Eye (tissue), 1 donor: ENCODE data around the gene SPTBN1.

ENCODE experiments used
- DNase-seq: peaks from one replicate; pipeline ENCODE4 v3.0.0-alpha.2; 2015

Gene SPTBN1

DNA sequence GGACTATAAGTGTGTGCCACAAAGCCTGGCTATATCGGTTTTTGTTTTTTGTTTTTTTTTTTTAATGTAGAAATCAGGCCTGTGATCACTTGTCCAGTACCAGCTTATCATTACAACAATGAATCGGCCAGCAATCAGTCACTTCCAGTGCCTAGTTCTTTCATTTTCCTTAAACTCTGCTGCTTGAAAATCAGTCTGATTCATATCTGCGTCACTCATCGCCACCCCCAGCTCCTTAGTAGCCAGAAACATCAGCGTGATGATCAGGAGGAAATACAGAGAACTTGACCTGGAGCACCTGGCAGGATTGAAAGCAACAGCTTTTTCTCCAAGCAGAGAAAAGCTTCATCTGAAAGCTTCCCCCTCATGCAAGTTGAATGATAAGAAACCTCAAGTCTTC is 75.4 kb downstream of the SPTBN1 start:
- no peak for DNase-seq

DNA sequence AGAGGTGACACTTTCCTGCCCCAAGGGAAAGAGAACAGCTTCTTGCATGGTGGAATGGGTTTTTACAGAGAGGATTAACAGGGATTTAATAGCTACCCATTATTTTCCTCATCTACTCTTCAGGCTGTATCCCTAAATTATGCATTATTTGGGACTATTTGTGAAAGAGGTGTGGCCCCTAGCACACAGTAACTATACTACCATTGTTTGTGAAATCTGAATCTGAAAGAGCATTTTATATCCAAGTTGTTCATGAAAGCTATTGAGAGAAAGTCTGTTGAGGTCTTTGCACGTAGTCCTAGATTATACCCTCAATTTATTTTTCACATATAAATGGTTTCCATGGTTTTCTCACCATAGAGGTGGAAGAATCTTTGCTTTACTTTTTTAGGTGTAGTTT is 78.1 kb downstream of the SPTBN1 start:
- DNase-seq, result no peak

DNA sequence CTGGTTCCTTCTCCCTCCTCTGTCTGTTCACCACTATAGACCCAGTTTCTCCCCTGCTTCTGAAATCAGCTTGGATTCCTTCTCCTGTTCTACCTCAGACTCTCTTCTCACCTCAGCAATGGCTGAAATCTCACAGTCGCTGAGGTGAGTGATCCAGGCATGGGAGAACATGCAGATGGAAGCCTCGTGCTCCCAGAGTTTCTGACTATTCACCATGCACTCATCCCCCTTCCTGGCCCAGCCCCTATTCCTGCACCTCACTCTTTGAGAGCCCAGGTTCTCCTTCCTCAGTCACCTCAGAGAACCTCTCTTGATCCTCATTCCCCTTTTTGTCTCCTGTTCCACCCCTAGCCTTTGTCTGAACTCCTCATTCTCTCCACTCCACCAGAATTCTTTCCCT is 78.5 kb downstream of the SPTBN1 start:
- DNase-seq, result no peak

GRCh38 chr2:54535599-54536195 is 79.6 kb downstream of the SPTBN1 start:
- DNase-seq, result no peak

GRCh38 chr2:54536720-54537119 is 80.6 kb downstream of the SPTBN1 start:
- no peak for DNase-seq

DNA sequence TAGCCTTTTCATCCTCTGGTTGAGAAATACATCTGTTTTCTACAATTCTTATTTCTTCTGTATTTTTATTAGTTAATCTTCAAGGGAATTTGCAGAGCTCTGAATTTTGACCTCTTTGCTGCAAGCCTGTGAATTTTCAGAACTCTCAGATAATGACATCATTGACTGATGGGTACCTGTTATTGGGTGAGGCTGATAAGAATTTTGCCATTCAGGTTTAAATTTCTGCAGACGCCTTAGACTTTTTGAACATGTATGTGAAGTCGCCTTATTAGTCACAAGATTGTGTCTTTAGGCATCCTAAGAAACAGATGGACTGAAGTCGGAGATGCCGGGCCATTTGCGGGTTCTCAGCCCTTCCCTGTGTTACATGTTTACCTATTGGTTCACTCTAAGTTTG is 82.4 kb downstream of the SPTBN1 start:
- no peak for DNase-seq

GRCh38 chr2:54539683-54540082 is 83.6 kb downstream of the SPTBN1 start:
- DNase-seq, result no peak

GRCh38 chr2:54540194-54540593 is 84.1 kb downstream of the SPTBN1 start:
- no peak for DNase-seq

GRCh38 chr2:54541995-54542394 is 85.9 kb downstream of the SPTBN1 start:
- no peak for DNase-seq

DNA sequence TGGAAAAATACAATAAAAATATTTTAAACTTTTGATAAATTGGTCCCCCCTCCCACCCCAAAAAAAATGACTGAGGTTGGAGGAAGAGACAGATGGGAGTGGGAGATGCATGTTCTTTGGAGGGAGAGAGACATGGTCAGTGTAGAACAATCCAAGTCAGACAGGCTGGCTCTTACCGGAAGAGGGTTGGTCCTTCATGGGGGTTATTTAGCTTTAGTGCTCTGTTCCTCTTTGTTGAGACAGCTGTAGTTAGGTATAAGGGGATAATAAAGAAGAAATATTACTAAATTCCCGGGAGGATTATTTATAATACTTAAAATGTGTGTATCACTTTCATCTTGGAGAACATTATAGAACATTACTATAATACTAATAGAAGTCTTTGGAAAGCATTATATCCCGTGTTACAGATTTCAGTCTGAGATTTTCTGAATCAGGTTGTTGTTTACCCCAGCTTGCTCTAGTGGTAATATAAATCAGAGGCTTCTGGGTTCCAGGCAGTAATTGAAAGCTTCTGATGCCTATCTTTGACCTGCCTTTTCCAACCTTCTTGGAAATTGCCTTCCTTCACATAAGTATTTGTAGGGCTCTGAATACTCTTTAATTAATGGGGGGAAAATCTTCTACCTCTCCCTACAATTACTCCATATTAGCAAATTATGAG is 87.7 kb downstream of the SPTBN1 start:
- no peak for DNase-seq

- DNase-seq, result no peak
Observed at GRCh38 chr2:54545702-54546450, 89.7 kb downstream of the SPTBN1 start.

GRCh38 chr2:54546518-54546917 is 90.4 kb downstream of the SPTBN1 start:
- no peak for DNase-seq

DNA sequence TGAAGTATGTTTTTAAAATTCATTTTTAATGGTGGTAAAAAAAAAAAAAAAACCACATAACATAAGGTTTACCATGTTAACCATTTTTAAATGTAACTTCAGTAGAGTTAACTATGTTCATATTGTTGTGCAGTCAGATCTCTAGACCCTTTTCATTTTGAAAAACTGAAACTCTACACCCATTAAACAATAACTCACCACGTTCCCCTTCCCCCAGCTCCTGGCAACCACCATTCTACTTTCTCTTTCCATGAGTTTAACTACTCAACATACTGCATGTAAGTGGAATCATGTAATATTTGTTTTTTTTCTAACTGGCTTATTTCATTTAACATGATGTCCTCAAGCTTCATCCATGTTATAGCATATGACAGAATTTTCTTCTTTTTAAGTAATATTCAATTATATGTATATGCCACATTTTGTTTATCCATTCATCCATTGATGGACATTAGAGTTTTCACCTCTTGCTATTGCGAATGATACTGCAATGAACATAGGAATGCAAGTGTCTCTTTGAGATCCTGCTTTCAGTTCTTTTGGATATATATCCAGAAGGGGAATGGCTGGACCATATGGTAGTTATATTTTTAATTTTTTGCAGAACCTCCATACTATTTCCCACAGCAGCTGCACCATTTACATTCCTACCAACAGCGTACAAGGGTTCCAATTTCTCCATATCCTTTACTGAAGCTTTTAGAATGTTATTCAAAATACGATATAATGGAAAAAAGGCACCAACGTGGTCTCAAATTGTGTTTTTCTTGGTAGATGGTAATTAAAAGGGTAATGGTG is 91.0 kb downstream of the SPTBN1 start:
- no peak for DNase-seq

DNA sequence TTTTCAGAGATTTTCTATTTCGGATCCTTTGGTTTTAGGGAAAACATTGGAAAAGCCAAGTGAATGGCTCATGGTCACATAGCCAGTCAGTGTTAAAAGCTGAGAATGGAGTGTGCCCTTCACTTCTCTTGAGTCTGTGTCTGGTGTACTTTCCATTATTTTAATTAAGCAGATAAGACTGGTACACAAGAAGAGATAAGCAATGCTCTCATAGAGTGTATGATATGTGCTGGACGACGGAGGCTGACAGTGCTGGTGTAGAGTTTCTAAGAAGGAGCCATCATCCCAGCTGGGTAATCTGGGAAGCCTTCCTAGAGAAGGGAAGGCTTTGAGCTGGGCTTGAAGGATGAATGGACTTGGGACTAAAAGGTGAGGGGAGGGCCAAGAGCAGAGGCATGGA is 93.3 kb downstream of the SPTBN1 start:
- DNase-seq, result no peak

DNA sequence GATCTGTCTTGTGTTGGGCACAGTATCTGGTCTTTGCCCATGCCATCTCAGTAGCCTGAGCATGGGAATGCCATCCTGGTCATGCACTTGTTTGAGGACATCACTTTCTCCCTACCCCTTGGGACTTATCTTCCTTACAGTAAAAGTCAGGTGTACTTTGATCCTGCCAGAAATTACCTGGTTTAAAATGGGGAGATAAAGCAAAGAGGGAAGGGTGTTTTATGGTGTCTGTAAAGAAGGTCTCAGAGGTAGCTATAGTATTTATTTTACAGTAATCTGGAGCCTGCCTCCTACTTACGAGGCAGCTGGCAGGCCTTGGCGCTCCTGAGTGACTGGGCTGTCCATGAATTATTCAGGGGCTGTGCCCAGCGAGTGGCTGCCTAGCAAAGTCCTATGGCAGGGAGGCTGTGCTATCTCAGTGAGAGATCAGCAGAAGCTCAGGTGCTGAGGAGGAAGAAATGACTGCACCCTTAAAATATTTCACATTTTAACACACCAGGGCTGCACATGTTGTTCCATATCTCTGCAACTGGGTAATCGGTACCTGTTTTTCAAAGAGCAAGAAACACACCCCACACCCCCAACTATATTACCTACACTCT is 93.9 kb downstream of the SPTBN1 start:
- peak; percentile 35 for DNase-seq

- DNase-seq, result no peak
Observed at GRCh38 chr2:54550547-54550946, 94.4 kb downstream of the SPTBN1 start.

DNA sequence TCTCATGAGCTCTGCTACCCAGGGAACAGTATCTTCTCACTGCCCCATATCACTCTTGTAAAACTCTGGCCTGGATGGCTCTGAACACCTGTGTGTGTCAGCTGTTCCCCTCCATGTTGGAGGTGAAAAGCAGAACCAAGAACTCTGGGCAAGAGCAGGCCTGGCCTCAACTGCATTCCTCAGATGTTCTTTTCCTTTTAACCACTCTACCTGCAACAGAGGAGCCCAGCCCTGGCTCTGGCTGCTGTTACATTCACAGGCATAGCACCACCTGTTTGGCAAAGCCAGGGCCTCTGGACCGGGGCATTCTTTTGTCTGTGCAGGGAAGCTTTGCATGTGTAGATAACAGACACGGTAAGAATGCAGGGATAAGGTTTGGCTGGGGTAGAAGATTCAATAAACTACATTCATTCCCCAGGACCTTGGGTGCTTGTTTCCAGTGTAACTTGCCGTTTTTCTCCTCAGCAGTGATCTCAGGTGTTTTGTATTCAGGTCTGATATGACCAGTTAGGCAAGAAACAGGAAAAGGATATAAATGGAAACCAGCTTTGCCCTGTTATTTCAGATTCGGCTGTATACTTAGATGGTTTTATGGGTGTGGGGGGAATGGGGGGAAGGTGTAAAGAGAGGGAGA is 95.1 kb downstream of the SPTBN1 start:
- no peak for DNase-seq

- DNase-seq, result no peak
Observed at GRCh38 chr2:54553075-54553474, 96.9 kb downstream of the SPTBN1 start.

DNA sequence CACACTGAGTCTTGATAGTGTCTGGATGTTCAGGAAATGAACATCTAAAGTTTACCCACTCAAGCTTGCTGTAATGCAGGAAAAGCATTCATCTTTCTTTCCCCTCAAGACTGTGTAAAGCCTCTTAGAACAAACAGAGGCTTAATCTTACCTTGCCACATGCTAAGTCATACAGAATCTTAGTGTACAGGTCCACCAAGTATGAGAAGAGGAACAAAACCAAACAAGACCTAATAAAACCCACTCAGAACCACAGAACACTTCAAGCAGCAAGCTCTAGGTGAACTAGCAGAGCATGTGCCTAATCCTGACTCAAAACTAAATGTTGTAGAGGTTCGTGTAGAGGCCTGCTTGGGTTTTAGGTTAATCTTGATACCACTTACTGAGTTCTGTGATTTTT is 97.6 kb downstream of the SPTBN1 start:
- DNase-seq, result no peak

DNA sequence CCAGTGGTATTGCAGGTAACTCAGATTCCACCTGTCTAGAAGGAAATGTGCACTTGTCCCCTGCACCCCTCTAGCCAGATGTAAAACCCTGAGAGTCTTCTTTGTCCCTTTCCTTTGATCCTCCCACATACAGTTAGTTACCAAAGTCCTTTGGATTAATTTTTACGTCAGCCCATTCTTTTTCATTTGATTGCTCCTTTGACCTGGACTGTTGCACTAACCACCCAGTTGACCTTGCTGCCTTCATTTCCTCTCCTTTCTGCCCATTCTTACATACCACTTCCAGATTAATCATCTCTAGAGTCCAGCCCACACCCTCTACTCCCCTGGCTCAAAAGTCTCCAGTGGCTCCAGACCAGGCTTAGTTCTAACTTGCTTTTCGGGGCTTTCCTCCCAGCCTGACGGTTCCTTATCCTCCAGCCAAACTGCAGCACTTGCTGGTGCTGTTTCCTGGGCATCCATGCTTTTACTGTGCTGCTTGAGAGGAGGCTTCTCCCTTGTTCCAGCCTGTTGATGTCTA is 99.3 kb downstream of the SPTBN1 start:
- no peak for DNase-seq

- DNase-seq, result peak; percentile 48
Observed at GRCh38 chr2:54556621-54557121, 100.5 kb downstream of the SPTBN1 start.

GRCh38 chr2:54557211-54557600 is 101.1 kb downstream of the SPTBN1 start:
- no peak for DNase-seq
